ENCODE data around the gene RUFY1. TPM values are rescaled to one million over a fixed set of nuclear protein-coding genes. Genes with fewer than 3 reads are reported as not detected.
"Not testable (repeated sequence)": the region's sequence is repeated elsewhere in the genome, so short reads cannot be mapped to it uniquely, and the experiment has no call there.

The RUFY1 gene
- 25.6 and 26.4 TPM in 2 replicates for polyA plus RNA-seq (2011; rRNA removed)
- polyA minus RNA-seq (2011; rRNA and poly(A)+ RNA removed), result 21.0 and 23.6 TPM in 2 replicates

DNA sequence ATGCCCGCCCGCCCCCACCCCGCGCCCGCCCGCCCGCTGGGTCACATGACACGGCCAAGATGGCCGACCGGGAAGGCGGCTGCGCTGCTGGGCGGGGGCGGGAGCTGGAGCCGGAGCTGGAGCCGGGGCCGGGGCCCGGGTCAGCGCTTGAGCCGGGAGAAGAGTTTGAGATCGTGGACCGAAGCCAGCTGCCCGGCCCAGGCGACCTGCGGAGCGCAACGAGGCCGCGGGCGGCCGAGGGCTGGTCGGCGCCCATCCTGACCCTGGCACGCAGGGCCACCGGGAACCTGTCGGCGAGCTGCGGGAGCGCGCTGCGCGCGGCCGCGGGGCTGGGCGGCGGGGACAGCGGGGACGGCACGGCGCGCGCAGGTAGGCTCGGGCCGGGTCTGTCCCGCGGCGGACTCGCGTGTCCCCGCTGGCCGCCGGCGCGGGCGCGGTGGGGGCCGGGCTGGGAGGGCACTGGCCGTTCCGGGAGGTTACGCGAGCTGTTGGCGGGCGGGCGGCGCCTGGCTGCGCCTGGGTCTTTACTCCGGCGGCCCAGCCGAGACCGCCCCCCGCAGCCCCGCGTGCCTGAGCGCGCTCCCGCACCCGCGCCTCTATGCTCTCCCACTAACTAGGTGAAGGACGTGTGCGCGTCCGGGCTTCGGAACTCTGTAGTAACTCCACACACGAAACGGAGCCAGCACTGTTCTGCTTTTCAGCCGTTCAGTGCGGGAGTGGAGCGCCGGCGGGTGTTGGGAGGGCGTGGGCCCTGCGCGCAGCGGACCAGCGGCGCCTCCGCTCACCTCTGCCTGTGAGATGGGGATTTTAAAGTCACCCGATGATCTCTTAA lies at the start of gene RUFY1:
TSS of gene RUFY1 (plus strand) at position 44 of the 832 bp plus-strand sequence. CDS start at position 60, 16 bp downstream.
- DNase-seq (ENCODE audit: low read depth), result no peak
- CTCF ChIA-PET, result interaction anchor here (0.6 to 1.6 kb wide), 2 partner anchors 9 to 71 kb away, joined by 3 read pairs; no protein-coding TSS in a partner anchor
- H3K36me3 ChIP-seq (ENCODE audit: control insufficient read depth, insufficient read depth, low read length), result no peaks in the 10 kb centered on the region
- H3K27me3 ChIP-seq (ENCODE audit: control insufficient read depth, insufficient read depth, low read length), result no peaks in the 10 kb centered on the region
- H3K4me3 ChIP-seq (ENCODE audit: low read depth, low read length), result peak within 1 kb of the TSS; percentile 56
- POLR2A ChIA-PET, result interaction anchor here (0.6 kb wide), 1 partner anchor 372 kb away, joined by 4 read pairs; no protein-coding TSS in a partner anchor
- TF ChIP-seq, protein P1, sequence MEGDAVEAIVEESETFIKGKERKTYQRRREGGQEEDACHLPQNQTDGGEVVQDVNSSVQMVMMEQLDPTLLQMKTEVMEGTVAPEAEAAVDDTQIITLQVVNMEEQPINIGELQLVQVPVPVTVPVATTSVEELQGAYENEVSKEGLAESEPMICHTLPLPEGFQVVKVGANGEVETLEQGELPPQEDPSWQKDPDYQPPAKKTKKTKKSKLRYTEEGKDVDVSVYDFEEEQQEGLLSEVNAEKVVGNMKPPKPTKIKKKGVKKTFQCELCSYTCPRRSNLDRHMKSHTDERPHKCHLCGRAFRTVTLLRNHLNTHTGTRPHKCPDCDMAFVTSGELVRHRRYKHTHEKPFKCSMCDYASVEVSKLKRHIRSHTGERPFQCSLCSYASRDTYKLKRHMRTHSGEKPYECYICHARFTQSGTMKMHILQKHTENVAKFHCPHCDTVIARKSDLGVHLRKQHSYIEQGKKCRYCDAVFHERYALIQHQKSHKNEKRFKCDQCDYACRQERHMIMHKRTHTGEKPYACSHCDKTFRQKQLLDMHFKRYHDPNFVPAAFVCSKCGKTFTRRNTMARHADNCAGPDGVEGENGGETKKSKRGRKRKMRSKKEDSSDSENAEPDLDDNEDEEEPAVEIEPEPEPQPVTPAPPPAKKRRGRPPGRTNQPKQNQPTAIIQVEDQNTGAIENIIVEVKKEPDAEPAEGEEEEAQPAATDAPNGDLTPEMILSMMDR (IDR thresholded peaks at IDR 0.05; ENCODE audit: insufficient read depth, low read depth, low read length), result no peak

- DNase-seq (ENCODE audit: low read depth); POLR2A ChIA-PET; H3K27me3 ChIP-seq (ENCODE audit: control insufficient read depth, insufficient read depth, low read length); H3K4me3 ChIP-seq (ENCODE audit: low read depth, low read length); H3K36me3 ChIP-seq (ENCODE audit: control insufficient read depth, insufficient read depth, low read length); CTCF ChIA-PET: not testable (repeated sequence)
These were observed 48.4 kb upstream of the RUFY1 start for GRCh38 chr5:179501997-179502396.

- H3K36me3 ChIP-seq (ENCODE audit: control insufficient read depth, insufficient read depth, low read length); DNase-seq (ENCODE audit: low read depth); POLR2A ChIA-PET; H3K27me3 ChIP-seq (ENCODE audit: control insufficient read depth, insufficient read depth, low read length); CTCF ChIA-PET; H3K4me3 ChIP-seq (ENCODE audit: low read depth, low read length): not testable (repeated sequence)
These were observed 47.9 kb upstream of the RUFY1 start for GRCh38 chr5:179502420-179502819.

- POLR2A ChIA-PET, result no interaction called here
- TF ChIP-seq, protein P1 (IDR thresholded peaks at IDR 0.05; ENCODE audit: insufficient read depth, low read depth, low read length), result no peak
- CTCF ChIA-PET, result interaction anchor here (0.5 to 1.6 kb wide), 2 partner anchors 10 to 304 kb away, joined by 3 to 4 read pairs; no protein-coding TSS in a partner anchor
- Histone ChIP-seq H3K4me3 (ENCODE audit: low read depth, low read length) (no peak overlapping the region), H3K36me3 (ENCODE audit: control insufficient read depth, insufficient read depth, low read length) (no peaks in the 10 kb centered on the region), H3K27me3 (ENCODE audit: control insufficient read depth, insufficient read depth, low read length) (no peaks in the 10 kb centered on the region)
- DNase-seq (ENCODE audit: low read depth), result no peak
These were observed 46.2 kb upstream of the RUFY1 start for GRCh38 chr5:179504191-179504590.

DNA sequence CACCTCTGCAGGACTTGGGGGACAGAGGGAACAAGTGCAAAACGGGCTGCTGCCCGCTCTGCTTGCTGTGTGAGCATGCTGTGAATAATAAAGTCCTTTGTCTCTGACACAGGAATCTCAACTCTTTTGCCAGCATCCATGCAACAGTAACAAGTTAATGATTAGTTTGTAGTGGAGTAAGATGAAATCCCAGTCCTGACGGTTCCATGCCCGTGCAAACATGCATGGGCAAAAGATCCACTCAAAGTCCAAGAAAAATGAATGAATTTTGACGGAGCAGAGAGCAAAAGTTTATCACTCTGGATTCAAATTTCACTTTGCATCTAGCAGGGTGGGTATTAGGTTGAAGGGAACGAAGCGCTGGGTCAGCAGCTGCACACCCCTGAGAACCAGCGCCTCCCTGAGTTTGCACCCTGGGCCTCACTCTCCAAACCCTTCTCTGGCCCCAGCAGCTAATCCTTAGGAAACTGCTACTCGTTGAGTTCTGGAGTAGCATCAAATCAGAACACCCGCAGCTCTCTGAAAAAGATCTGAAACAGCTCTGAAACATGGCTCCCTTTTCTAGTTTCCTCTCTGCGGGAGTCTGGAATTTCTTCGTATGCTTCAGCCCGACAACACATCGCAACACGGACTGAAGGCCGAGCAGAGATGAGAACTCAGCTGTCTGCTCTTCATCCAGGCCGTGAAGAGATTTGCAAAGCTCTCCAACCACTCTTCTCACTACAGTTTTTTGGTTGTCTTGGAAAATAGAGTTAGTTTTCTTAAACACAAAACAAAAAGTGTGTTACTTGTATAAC lies 45.6 kb upstream of the RUFY1 start:
- TF ChIP-seq, protein P1 (IDR thresholded peaks at IDR 0.05; ENCODE audit: insufficient read depth, low read depth, low read length), result no peak
- CTCF ChIA-PET, result interaction anchor here (0.5 to 1.6 kb wide), 2 partner anchors 11 to 304 kb away, joined by 3 to 4 read pairs; no protein-coding TSS in a partner anchor
- no peak for DNase-seq (ENCODE audit: low read depth)
- POLR2A ChIA-PET, result no interaction called here
- H3K27me3 ChIP-seq (ENCODE audit: control insufficient read depth, insufficient read depth, low read length), result no peaks in the 10 kb centered on the region
- no peaks in the 10 kb centered on the region for H3K36me3 ChIP-seq (ENCODE audit: control insufficient read depth, insufficient read depth, low read length)
- H3K4me3 ChIP-seq (ENCODE audit: low read depth, low read length), result no peak overlapping the region
